Breast epithelium (tissue), 4 donors: Measurements from ENCODE around the gene POLH. TPM values are rescaled to one million over a fixed set of nuclear protein-coding genes. Genes with fewer than 3 reads are reported as not detected.
"Not testable (repeated sequence)": the region's sequence is repeated elsewhere in the genome, so short reads cannot be mapped to it uniquely, and the experiment has no call there.

Source experiments
- DNase-seq, 2 donors: peaks; one replicate each; pipeline ENCODE4 v3.0.0-alpha.2; 2019; ENCODE audit warnings: low spot score in 2 of 2
- H3K27ac ChIP-seq, 2 donors: fragments of 200-600 bp; sonication (generic) in 1 of 2; one replicate each; pipeline ENCODE4 v1.5.1; 2016 to 2019; ENCODE audit warnings: mild to moderate bottlenecking in 1 of 2
- H3K27me3 ChIP-seq, 2 donors: fragments of 200-600 bp; sonication (generic) in 1 of 2; one replicate each; pipeline versions ENCODE4 v1.5.1 to v1.6.0; 2017 to 2019; ENCODE audit warnings: control low read depth in 1 of 2, mild to moderate bottlenecking in 1 of 2
- H3K36me3 ChIP-seq: fragments of 200-600 bp; one replicate; pipeline ENCODE4 v1.5.1; 2019
- H3K4me1 ChIP-seq, 2 donors: fragments of 200-600 bp; sonication (generic); one replicate each; pipeline ENCODE4 v1.5.1; 2016 to 2019; ENCODE audit warnings: control low read depth in 1 of 2
- H3K4me3 ChIP-seq, 3 donors: fragments of 200-600 bp; sonication (generic); 1 replicate in 2 of 3; 2 replicates in 1 of 3; pipeline ENCODE4 v1.5.1; 2016 to 2019; ENCODE audit warnings: mild to moderate bottlenecking in 3 of 3, moderate library complexity in 2 of 3
- H3K9me3 ChIP-seq, 2 donors: fragments of 200-600 bp; sonication (generic) in 1 of 2; one replicate each; pipeline ENCODE4 v1.5.1; 2016 to 2019; ENCODE audit warnings: control low read depth in 1 of 2
- POLR2A ChIP-seq: fragments of 450-650 bp; IDR thresholded peaks from one replicate; pipeline ENCODE4 v1.6.1; 2016; ENCODE audit warnings: antibody characterized with exemption, mild to moderate bottlenecking, moderate library complexity
- POLR2AphosphoS5 ChIP-seq, 3 donors: sonication (generic); formaldehyde crosslinking; IDR thresholded peaks; one replicate each; pipeline ENCODE4 v1.6.1; 2017; ENCODE audit warnings: antibody characterized with exemption in 3 of 3
- intact Hi-C: fragments of 100-400 bp; cut with DNase I; formaldehyde crosslinking; loops from one replicate; pipeline ENCODE4 v1.15.1; 2023; ENCODE audit warnings: low total_unique reads
- total RNA-seq, 3 donors: library from RNA; depleted of rRNA; stranded (reverse); fragments of >200 nt; gene quantifications; one replicate each; pipeline ENCODE4 v1.1.0, GENCODE V29; 2016
- TF ChIP-seq, protein P1 (sequence below), 3 donors: fragments of 450-650 bp; IDR thresholded peaks; one replicate each; pipeline ENCODE4 v1.5.1; 2016 to 2017; ENCODE audit warnings: antibody characterized with exemption in 3 of 3, mild to moderate bottlenecking in 3 of 3, moderate library complexity in 3 of 3

POLH gene
- total RNA-seq, 3 donors from 2014 or later, result 8.6 to 13.0 (median 9.8) TPM

DNA sequence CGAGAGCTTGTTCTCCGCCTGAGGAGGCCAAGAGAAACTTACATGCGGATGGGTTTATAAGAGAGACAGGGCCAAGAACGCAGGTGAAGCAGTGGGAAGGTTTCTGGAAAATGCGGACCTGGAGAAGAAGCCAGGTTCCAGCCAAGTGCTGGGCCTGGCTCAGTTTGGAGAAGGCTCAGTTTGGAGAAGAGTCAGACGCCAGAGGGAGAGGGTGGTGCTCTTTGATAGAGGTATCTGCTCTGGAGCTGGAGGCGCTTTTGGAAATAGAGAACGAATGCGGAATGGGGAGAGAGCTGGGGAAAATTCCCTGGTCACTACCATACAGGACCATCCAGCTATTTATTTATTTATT lies 69.6 kb downstream of the POLH start:
- Histone ChIP-seq H3K9me3 (no peaks in the 10 kb centered on the region), H3K4me3 (peak overlapping the region; percentile 38 to 74 (median 60)), H3K4me1 (no peaks in the 10 kb centered on the region), H3K36me3 (no peaks in the 10 kb centered on the region), H3K27ac (peak overlapping the region; percentile 71 to 85), H3K27me3 (no peaks in the 10 kb centered on the region)
- TF ChIP-seq POLR2AphosphoS5 (IDR thresholded peaks at IDR 0.05), result no peak
- no peak for TF ChIP-seq POLR2A
- TF ChIP-seq, protein P1, sequence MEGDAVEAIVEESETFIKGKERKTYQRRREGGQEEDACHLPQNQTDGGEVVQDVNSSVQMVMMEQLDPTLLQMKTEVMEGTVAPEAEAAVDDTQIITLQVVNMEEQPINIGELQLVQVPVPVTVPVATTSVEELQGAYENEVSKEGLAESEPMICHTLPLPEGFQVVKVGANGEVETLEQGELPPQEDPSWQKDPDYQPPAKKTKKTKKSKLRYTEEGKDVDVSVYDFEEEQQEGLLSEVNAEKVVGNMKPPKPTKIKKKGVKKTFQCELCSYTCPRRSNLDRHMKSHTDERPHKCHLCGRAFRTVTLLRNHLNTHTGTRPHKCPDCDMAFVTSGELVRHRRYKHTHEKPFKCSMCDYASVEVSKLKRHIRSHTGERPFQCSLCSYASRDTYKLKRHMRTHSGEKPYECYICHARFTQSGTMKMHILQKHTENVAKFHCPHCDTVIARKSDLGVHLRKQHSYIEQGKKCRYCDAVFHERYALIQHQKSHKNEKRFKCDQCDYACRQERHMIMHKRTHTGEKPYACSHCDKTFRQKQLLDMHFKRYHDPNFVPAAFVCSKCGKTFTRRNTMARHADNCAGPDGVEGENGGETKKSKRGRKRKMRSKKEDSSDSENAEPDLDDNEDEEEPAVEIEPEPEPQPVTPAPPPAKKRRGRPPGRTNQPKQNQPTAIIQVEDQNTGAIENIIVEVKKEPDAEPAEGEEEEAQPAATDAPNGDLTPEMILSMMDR (IDR thresholded peaks at IDR 0.05), result no peak
- intact Hi-C loops, result loop anchor here (1.0 kb wide), 1 partner anchor 16 kb away; no protein-coding TSS in a partner anchor
- no peak for DNase-seq

DNA sequence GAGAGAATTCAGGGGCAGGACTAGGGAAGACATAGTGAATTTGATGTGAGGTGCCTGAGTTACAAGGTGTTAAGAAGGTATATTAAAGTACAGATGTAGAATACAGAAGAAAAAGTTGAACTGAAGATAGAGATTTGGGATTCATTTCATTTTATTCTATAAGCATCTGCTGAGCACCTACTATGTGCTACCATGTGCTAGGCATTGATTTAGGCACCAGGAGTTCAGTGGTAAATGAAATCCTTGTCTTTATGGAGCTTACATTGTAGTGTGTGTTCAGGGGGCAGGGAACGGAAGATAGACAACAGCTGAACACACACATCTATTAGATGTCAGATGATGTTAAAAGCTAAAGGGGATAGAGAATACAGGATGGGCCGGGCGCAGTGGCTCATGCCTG lies 71.6 kb downstream of the POLH start:
- Histone ChIP-seq H3K27ac (no peak overlapping the region), H3K9me3 (no peaks in the 10 kb centered on the region), H3K4me1 (no peaks in the 10 kb centered on the region), H3K36me3 (no peaks in the 10 kb centered on the region), H3K27me3 (no peaks in the 10 kb centered on the region), H3K4me3 (no peak overlapping the region)
- TF ChIP-seq POLR2A (no peak), POLR2AphosphoS5 (IDR thresholded peaks at IDR 0.05) (no peak)
- TF ChIP-seq, protein P1 (IDR thresholded peaks at IDR 0.05), result no peak
- DNase-seq, result no peak
- intact Hi-C loops, result no loop called here

DNA sequence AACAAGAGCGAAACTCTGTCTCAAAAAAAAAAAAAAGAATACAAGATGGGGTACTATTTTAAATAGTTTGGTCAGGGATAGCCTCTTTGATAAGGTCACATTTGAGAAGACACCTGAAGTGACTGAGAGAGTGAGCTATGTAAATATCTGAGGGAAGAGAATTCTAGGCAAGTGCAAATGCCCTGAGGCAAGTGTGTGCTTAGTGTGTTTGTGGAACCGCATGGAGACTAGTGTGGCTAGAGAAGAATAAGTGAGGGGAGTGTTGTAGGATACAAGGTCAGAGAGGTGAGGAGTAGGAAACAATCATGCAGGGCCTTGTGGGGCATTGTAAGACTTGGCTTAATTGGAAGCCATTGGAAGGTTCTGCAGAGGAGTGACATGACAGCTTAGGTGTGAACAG lies 72.3 kb downstream of the POLH start:
- Histone ChIP-seq H3K4me1 (no peaks in the 10 kb centered on the region), H3K27me3 (no peaks in the 10 kb centered on the region), H3K36me3 (no peaks in the 10 kb centered on the region), H3K9me3 (no peaks in the 10 kb centered on the region), H3K27ac (no peak overlapping the region), H3K4me3 (no peak overlapping the region)
- no peak for TF ChIP-seq POLR2AphosphoS5 (IDR thresholded peaks at IDR 0.05)
- DNase-seq, result no peak
- intact Hi-C loops, result no loop called here

DNA sequence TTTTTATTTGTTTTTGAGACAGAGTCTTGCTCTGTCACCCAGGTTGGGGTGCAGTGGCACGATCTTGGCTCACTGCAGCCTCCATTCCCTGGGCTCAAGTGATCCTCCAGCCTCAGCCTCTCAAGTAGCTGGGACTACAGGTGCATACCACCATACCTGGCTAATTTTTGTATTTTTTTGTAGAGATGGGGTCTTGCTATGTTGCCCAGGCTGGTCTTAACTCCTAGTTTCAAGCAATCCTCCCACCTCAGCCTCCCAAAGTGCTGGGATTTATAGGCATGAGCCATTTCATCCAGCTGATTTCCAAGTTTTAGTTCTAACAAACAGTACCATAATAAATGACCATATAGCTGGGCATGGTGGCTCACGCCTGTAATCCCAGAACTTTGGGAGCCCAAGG lies 76.8 kb downstream of the POLH start:
- H3K27me3 ChIP-seq, intact Hi-C loops, H3K4me3 ChIP-seq, H3K36me3 ChIP-seq, DNase-seq, H3K9me3 ChIP-seq, H3K27ac ChIP-seq, H3K4me1 ChIP-seq: not testable (repeated sequence)

DNA sequence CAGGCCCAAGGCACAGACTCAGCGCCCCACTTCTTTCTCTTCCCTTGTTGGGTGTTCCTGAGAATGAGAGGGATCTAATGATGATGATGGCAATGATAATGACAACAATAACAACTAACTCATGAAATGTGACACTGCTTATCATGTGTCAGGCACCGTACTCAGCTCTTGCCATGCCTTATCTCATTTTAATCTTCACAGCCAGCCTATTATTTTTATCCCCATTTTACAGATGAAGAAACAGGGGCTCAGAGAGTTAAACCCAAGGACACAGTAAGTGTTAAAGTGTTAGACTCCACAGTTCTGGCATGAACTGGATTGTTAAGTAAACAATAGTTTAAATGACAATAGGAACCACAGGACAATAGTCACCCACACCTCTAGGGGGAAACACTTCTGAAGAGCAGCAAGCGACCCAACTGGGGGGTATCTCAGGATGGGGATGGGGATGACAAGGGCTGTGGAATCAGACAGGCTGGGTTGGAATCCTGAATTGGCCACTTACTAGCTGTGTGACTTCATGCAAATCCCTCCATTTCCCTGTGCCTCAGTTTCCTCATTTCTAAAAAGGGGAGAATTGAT lies 81.3 kb downstream of the POLH start:
- no peak overlapping the region for H3K4me3 ChIP-seq
- H3K27me3 ChIP-seq, result no peaks in the 10 kb centered on the region
- intact Hi-C loops, result no loop called here
- TF ChIP-seq, protein P1 (IDR thresholded peaks at IDR 0.05), result no peak
- TF ChIP-seq POLR2A, result no peak
- no peak for TF ChIP-seq POLR2AphosphoS5 (IDR thresholded peaks at IDR 0.05)
- no peaks in the 10 kb centered on the region for H3K9me3 ChIP-seq
- DNase-seq, result no peak
- H3K27ac ChIP-seq, result no peak overlapping the region
- no peaks in the 10 kb centered on the region for H3K36me3 ChIP-seq
- no peaks in the 10 kb centered on the region for H3K4me1 ChIP-seq

DNA sequence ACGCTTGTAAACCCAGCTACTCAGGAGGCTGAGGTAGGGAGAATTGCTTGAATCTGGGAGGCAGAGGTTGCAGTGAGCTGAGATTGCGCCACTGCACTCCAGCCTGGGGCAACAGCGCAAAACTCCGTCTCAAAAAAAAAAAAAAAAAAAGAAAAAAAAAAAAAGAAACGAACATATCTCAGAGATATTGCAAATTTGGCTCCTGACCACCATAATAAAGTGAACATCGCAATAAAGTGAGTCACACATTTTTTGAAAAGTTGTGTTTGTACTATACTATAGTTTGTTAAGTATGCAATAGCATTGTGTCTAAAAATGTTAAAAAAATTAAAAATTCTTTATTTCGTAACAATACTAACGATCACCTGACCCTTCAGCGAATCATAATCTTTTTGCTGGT lies 82.2 kb downstream of the POLH start:
- Histone ChIP-seq H3K27me3 (no peaks in the 10 kb centered on the region), H3K36me3 (no peaks in the 10 kb centered on the region), H3K27ac (no peak overlapping the region), H3K9me3 (no peaks in the 10 kb centered on the region), H3K4me1 (no peaks in the 10 kb centered on the region), H3K4me3 (no peak overlapping the region)
- intact Hi-C loops, result no loop called here
- DNase-seq, result no peak
- TF ChIP-seq POLR2A (no peak), POLR2AphosphoS5 (IDR thresholded peaks at IDR 0.05) (no peak)
- TF ChIP-seq, protein P1 (IDR thresholded peaks at IDR 0.05), result no peak

DNA sequence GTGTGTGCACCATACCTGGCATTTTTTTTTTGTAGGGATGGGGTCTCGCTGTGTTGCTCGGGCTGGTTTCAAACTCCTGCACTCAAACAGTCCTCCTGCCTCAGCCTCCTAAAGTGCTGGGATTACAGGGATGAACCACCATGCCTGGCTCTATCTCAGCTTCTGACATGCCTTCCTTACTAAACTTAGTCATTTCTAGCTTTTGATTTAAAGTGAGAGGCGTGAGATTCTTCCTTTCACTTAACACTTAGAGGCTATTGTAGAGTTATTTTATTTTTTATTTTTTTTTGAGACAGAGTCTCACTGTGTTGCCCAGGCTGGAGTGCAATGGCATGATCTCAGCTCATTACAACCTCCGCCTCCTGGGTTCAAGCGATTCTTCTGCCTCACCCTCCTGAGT lies 87.0 kb downstream of the POLH start:
- intact Hi-C loops, result not testable (repeated sequence)

More for the DNA sequence above, 87.0 kb downstream of the POLH start:
- H3K4me3 ChIP-seq, H3K27me3 ChIP-seq, H3K4me1 ChIP-seq, H3K27ac ChIP-seq, DNase-seq, H3K9me3 ChIP-seq, H3K36me3 ChIP-seq: not testable (repeated sequence)
